ENCODE results near the gene RASIP1. TPM values are rescaled to one million over a fixed set of nuclear protein-coding genes. Genes with fewer than 3 reads are reported as not detected.

Gene RASIP1
- total RNA-seq, 1 donor from 2014 or later: 2.1 TPM

GRCh38 chr19:48716562-48717291, 23.7 kb downstream of the RASIP1 start:
- no peaks in the 10 kb centered on the region for H3K9me3 Mint-ChIP-seq
- TF ChIP-seq, protein P1, sequence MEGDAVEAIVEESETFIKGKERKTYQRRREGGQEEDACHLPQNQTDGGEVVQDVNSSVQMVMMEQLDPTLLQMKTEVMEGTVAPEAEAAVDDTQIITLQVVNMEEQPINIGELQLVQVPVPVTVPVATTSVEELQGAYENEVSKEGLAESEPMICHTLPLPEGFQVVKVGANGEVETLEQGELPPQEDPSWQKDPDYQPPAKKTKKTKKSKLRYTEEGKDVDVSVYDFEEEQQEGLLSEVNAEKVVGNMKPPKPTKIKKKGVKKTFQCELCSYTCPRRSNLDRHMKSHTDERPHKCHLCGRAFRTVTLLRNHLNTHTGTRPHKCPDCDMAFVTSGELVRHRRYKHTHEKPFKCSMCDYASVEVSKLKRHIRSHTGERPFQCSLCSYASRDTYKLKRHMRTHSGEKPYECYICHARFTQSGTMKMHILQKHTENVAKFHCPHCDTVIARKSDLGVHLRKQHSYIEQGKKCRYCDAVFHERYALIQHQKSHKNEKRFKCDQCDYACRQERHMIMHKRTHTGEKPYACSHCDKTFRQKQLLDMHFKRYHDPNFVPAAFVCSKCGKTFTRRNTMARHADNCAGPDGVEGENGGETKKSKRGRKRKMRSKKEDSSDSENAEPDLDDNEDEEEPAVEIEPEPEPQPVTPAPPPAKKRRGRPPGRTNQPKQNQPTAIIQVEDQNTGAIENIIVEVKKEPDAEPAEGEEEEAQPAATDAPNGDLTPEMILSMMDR (IDR thresholded peaks at IDR 0.05; ENCODE audit: unreplicated experiment): no peak
- H3K4me1 Mint-ChIP-seq: peaks cover 49% of the 10 kb centered on the region
- H3K4me3 Mint-ChIP-seq: peak overlapping the region; percentile 49
- peak in 1 of 2 experiments; percentile 60 for DNase-seq (ENCODE audit: low spot score in 2 of 2, unreplicated experiment in 2 of 2)
- no peaks in the 10 kb centered on the region for H3K27me3 Mint-ChIP-seq (ENCODE audit: low read depth)
- H3K36me3 Mint-ChIP-seq: peaks cover 3% of the 10 kb centered on the region
- H3K27ac Mint-ChIP-seq: peak overlapping the region; percentile 97

DNA sequence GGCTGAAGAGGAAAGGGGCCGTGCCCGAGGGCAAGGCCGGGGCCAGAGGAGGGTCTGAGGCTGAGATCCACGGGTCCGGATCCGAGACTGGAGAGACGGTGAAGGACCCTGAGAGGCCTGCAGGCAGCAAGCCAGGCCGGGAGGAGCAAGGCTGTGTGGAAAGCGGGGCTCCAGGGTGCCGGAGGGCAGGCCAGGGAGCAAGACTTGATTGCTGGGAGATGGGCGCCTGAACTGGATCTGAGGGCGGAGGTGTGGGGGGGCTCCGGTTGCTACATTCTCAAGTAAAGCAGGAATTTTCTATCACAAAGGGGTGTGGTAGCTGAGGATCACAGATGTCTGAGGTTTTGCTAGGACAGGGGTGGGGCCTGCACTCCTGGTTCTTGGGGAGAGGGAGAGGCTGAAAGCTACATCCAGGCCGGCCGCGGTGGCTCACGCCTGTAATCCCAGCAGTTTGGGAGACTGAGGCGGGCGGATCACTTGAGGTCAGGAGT, 24.7 kb downstream of the RASIP1 start:
- TF ChIP-seq, protein P1 (IDR thresholded peaks at IDR 0.05; ENCODE audit: unreplicated experiment): no peak
- peaks cover 9% of the 10 kb centered on the region for H3K36me3 Mint-ChIP-seq
- peak overlapping the region; percentile 97 for H3K27ac Mint-ChIP-seq
- no peak for DNase-seq (ENCODE audit: low spot score in 2 of 2, unreplicated experiment in 2 of 2)
- peak overlapping the region; percentile 90 for H3K4me3 Mint-ChIP-seq
- H3K9me3 Mint-ChIP-seq: peaks cover 4% of the 10 kb centered on the region
- peaks cover 47% of the 10 kb centered on the region for H3K4me1 Mint-ChIP-seq
- no peaks in the 10 kb centered on the region for H3K27me3 Mint-ChIP-seq (ENCODE audit: low read depth)

GRCh38 chr19:48714759-48715675, 25.4 kb downstream of the RASIP1 start:
- peak overlapping the region; percentile 97 for H3K27ac Mint-ChIP-seq
- TF ChIP-seq, protein P1 (IDR thresholded peaks at IDR 0.05; ENCODE audit: unreplicated experiment): no peak
- no peaks in the 10 kb centered on the region for H3K27me3 Mint-ChIP-seq (ENCODE audit: low read depth)
- DNase-seq (ENCODE audit: low spot score in 2 of 2, unreplicated experiment in 2 of 2): no peak
- H3K4me3 Mint-ChIP-seq: peak overlapping the region; percentile 90
- peaks cover 40% of the 10 kb centered on the region for H3K4me1 Mint-ChIP-seq
- peaks cover 4% of the 10 kb centered on the region for H3K9me3 Mint-ChIP-seq
- H3K36me3 Mint-ChIP-seq: peaks cover 9% of the 10 kb centered on the region

DNA sequence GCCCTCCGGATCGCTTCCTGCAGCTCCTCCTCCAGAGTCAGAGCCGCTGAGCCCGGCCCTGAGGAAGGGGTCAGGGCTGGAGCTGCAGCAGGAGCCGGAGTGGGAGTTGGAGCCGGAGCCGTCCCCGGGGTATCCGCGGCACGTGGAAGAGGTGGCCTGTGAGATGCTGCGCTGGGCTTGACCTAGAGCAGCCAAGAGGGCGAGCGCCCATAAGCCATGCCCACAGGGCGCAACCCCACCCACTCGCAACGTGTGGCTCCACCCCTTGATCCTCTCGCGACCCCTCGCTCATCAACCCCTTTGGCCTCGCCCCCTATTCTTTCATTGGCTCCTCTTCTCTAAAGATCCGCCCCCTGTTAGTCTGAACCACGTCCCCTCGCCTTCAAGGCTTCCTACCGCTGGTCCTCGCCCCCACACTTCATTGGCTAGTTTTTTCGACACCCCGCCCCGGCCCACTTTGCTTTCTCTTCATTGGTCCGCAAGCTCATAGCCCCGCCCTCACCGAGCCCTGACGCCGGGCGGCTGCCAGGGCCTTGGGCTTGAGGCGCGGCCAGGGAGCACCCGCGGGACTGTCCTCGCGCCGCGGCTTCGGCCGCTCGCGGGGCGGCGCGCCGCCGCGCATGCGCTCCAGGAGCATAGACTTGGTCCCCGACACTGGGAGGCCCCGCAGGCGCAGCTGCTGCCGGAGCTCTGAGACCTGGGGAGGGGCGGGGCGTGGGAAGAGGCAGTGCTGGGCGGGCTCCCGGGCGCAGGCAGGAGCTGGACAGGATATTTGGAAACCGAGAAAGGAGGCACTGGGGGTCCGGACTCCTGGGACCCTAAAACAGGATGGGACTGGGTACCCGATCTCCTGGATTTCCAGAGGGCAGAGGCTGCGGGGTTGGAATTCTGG, 26.3 kb downstream of the RASIP1 start:
- Mint-ChIP-seq H3K4me3 (peak overlapping the region; percentile 90), H3K4me1 (peaks cover 38% of the 10 kb centered on the region), H3K9me3 (peaks cover 4% of the 10 kb centered on the region), H3K27me3 (ENCODE audit: low read depth) (no peaks in the 10 kb centered on the region), H3K36me3 (peaks cover 12% of the 10 kb centered on the region), H3K27ac (peak overlapping the region; percentile 97)
- peak; percentile 98 to 99 for DNase-seq (ENCODE audit: low spot score in 2 of 2, unreplicated experiment in 2 of 2)
- TF ChIP-seq, protein P1 (IDR thresholded peaks at IDR 0.05; ENCODE audit: unreplicated experiment): no peak
